Suppressor macrophage treated with lipopolysaccharide for 4 hours (primary cell): Measurements from ENCODE around the gene GJB6.
"Not testable (repeated sequence)": the region's sequence is repeated elsewhere in the genome, so short reads cannot be mapped to it uniquely, and the experiment has no call there.

Experiments used
- DNase-seq: peaks from one replicate; pipeline ENCODE4 v3.0.0-alpha.2; 2020

The GJB6 gene

GRCh38 chr13:20231839-20232555, at the start of gene GJB6:
Gene GJB6 (minus strand): TSS chr13:20232319. CDS start chr13:20223480, 8,839 bp downstream.
- no peak for DNase-seq

- DNase-seq, result not testable (repeated sequence)
Observed at GRCh38 chr13:20276901-20277300, 44.8 kb upstream of the GJB6 start.

- DNase-seq, result no peak
Observed at GRCh38 chr13:20274466-20274865, 42.3 kb upstream of the GJB6 start.

GRCh38 chr13:20272588-20273171, 40.6 kb upstream of the GJB6 start:
- DNase-seq, result no peak

- DNase-seq, result no peak
Observed at GRCh38 chr13:20272104-20272503, 40.0 kb upstream of the GJB6 start.

GRCh38 chr13:20271441-20271840, 39.3 kb upstream of the GJB6 start:
- DNase-seq, result no peak

- DNase-seq, result no peak
Observed at GRCh38 chr13:20270163-20270865, 38.2 kb upstream of the GJB6 start.

- DNase-seq, result no peak
Observed at GRCh38 chr13:20264271-20265018, 32.3 kb upstream of the GJB6 start.

GRCh38 chr13:20263393-20264044, 31.4 kb upstream of the GJB6 start:
- no peak for DNase-seq

GRCh38 chr13:20258963-20259288, 26.8 kb upstream of the GJB6 start:
- no peak for DNase-seq

GRCh38 chr13:20258208-20258962, 26.3 kb upstream of the GJB6 start:
- DNase-seq, result no peak

- DNase-seq, result no peak
Observed at GRCh38 chr13:20254076-20254475, 22.0 kb upstream of the GJB6 start.

- no peak for DNase-seq
Observed at GRCh38 chr13:20249913-20250312, 17.8 kb upstream of the GJB6 start.

GRCh38 chr13:20247963-20248362, 15.8 kb upstream of the GJB6 start:
- DNase-seq, result no peak

GRCh38 chr13:20247403-20247802, 15.3 kb upstream of the GJB6 start:
- no peak for DNase-seq

GRCh38 chr13:20241593-20241992, 9.5 kb upstream of the GJB6 start:
- DNase-seq, result no peak

GRCh38 chr13:20239748-20240147, 7.6 kb upstream of the GJB6 start:
- DNase-seq, result no peak

GRCh38 chr13:20232556-20233277, 598 bp upstream of the GJB6 start:
- no peak for DNase-seq

- DNase-seq, result no peak
Observed at GRCh38 chr13:20230913-20231838, 943 bp downstream of the GJB6 start.

GRCh38 chr13:20227730-20228129, 4.4 kb downstream of the GJB6 start:
- no peak for DNase-seq
